GM15510 (cell line): ENCODE results near the gene SLC25A51.

Source experiments
- POLR2A ChIP-seq: IDR thresholded peaks from 3 replicates; pipeline ENCODE4 v1.6.1; 2011; ENCODE audit warnings: borderline replicate concordance; ENCODE audit not compliant: insufficient read length; ENCODE audit errors: extremely low read depth

SLC25A51 gene, protein sequence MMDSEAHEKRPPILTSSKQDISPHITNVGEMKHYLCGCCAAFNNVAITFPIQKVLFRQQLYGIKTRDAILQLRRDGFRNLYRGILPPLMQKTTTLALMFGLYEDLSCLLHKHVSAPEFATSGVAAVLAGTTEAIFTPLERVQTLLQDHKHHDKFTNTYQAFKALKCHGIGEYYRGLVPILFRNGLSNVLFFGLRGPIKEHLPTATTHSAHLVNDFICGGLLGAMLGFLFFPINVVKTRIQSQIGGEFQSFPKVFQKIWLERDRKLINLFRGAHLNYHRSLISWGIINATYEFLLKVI

DNA sequence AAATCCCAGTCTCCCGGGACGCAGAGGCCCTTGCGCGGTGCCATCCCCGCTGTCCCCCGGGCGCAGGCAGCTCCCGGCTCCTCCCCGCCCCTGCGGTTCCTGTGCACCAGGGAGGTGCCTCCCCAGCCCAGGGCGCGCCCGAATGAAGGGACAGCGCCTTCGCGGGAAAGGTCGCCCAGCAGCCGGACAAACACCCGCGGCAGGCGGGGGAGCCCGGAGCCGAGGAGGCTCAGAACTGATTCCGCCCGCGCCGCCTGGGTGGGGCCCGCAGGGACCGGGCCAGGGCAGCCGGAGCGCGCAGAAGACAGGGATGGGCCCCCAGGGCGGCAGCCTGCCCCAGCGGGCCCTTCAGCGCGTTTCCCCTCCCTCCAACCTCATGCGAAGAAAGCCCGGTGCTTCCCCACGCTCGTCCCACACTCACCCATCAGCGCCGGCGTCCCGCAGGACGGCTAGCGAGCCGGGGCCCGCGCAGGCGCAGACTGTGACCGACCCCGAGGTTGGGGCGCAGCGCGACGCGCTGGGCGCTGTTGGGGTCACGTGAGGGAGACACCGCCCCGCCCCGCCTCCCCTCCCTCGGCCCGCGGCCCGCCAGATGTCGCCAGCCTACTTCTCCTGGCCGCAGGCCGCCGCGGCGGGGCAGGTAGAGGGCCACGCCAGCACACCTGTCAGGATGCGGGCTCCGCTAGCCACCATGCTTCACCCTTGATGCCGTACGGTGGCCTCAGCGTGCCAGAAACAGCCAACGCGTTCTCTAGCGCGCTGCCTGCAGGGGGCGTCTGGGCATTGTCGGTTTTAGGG is at the start of gene SLC25A51:
Gene SLC25A51, minus strand, starts transcription at position 481 of the 798 bp plus-strand sequence. CDS start 15,577 bp downstream, outside the sequence.
- TF ChIP-seq POLR2A, result peak; percentile 86

DNA sequence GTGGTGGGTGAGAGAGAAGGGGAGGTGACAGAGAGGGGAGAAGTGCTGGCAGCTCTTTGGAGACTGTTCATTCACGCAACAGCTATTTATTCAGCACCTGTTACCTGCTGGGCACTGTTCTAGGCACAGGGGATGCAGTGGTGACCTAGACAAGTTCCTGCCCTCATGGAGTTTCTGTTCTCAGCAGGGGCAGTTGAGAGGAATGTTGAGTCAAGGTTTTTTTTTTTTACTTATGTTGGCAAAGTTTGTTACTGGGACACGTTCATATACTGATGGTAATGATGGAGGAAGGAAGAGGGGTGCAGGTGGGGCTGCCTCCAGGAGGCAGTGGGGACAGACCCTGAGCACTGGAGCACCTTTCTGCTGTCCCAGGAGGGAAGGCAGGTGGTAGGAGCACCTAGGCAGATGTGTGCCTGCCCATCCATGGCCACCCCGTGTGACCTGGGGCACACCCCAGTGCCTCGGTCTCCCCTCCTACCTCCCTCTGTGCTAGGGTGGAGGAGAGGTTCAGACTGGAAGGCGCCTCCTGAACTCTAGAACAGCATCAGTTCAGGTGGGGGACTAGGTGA is 49.4 kb upstream of the SLC25A51 start:
- no peak for TF ChIP-seq POLR2A

DNA sequence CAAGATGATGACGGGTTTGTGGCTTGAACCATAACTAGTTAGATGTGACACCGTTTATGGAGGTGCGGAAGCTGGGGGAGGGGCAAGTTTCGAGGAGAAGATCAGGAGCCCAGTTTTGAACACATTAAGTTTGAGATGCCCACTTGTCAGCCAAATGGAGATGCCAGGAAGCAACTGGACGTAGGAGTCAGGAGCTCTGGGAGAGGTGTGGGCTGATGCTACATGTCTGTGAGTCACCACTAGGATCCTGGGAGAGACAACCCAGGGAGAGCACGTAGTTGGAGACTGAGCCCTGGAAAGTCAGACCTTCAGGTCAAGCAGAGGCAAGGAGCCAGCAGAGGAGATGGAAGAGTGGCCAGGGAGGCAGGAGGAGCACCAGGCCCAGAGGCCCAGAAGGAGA is 48.8 kb upstream of the SLC25A51 start:
- no peak for TF ChIP-seq POLR2A

DNA sequence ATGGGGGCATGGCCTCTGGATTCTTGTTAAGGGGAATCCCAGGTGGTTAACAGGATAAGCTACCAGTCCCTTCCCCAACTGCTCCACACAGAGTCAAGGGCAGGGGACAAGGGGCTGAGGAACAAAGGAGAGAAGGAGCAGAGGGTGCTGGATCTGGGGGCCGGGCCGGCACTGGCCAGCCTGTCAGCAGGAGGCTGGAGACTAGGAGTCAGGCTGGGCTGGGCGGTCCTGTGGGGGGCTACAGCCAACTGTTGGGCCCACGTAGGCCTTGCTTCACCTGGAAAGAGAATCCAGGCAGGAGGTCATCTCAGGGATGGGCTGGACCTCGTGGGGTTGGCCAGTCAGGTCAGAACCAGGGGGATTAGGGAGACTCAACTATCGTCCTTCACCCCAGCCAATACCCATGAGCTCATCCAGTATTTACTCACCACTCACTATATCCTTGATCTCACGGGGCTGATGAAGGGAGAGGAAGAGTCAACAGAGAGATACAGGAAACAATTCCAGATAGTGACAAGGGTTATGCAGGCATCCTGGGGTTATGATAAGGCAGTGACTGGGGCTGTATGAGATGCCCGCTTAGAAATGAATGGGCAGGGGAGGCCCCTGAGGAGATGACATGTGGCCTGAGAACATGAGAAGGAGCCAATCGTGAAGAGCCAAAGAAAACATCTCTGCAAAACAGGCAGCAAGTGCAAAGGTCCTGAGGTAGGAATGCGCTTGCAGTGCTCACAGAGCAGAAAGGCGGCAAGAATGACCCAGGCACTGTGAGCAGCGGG is 47.9 kb upstream of the SLC25A51 start:
- no peak for TF ChIP-seq POLR2A

DNA sequence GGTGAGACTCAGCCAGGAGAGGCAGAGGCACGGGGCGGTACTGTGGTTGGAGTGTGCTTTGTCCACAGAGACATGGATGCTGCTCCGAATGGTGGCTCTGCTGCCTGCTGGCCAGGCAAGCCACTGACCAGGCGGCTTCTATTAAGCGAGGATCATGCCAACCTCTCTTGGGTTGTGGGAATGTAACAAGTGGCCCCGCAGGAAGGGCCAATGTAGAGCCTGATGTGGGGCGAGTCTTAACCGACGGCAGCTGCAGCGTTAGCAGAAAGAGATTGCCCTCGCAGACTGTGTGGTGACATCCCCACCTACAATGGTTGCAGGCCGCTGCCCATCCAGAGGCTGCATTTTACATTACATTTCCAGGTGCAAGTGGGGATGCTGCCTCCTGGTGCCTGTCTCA is 46.6 kb upstream of the SLC25A51 start:
- no peak for TF ChIP-seq POLR2A

DNA sequence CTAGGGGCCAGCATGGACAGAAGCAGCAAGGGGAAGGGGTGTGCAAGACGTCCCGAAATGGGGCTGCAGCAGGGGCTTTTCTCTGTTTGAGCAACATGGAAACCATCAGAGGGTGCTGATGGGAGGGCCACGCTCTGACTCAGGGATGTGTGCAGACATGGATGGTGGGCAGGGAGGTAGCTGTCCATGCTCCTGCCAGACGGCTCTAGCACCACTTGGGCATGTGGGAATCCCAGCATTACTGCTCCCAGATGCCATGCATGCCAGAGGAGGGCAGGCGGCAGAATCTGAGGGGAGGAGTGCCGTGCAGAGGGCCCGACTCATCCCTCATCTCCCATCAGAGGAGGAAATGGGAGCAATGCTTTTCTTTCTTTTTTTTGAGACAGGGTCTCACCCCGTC is 45.6 kb upstream of the SLC25A51 start:
- TF ChIP-seq POLR2A, result no peak

DNA sequence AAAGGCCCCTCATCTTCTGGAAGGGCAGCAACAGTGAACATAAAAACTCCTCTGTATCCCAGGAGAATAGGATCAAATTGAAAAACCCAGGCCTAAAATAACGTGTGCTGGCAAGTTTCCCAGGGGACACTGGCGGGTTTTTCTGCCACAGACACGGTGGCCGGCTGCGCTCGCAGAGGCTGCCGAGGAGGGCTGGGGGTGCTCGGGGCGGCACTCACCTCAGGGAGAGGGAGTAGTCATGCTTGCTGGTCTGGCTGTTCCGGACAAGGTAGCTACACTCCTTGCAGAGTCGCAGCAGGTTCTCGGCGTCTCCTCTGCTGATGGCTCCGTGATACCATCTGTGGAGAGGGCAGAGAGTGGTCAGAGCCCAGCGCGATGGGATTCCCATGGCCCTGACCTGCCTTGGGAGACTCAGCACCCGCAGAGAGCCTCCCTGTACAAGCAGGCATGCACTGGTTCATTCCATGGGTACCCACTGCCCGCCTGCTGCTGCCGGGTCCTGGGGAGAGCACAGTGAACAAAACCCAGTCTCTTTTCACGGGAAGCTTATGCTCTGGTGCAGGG is 44.6 kb upstream of the SLC25A51 start:
- TF ChIP-seq POLR2A, result no peak

DNA sequence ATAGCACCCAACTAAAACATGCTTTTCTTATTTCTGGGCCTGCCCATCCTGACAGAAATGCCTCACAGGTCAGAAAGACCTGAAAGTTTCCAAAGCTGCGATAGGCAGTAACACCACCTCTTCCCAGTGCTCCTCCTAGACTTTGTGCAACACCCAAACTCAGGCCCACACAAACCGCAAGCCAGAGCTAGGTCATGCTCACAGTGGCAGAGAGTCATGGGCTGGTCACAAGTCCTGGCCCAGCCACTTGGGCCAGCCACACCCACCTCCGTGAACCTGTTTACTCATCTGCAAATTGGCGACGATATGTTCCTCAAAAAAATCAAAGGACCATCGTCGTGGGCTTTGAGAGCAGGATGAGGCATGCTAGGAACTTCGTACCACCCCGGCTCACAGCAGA is 44.0 kb upstream of the SLC25A51 start:
- TF ChIP-seq POLR2A, result no peak

DNA sequence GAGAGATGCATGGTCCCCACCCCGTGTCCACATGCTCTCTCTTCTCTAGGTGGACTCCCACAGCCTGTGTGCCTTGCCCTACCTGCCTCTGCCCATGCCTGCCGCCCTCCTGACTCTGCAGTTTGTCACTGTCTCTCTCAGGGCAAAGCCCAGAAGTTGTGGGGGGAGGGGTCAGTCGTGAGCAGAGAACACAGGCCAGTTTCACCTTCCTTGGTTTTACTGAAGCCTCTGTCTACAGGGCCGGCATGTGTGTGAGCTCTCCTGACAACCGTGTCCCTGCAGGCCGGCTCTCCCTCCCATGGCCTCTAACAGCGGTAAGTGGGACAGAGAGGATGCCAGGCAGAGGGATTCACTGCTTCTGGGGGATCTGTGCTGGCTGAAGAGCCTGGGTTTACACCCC is 43.5 kb upstream of the SLC25A51 start:
- TF ChIP-seq POLR2A, result no peak

DNA sequence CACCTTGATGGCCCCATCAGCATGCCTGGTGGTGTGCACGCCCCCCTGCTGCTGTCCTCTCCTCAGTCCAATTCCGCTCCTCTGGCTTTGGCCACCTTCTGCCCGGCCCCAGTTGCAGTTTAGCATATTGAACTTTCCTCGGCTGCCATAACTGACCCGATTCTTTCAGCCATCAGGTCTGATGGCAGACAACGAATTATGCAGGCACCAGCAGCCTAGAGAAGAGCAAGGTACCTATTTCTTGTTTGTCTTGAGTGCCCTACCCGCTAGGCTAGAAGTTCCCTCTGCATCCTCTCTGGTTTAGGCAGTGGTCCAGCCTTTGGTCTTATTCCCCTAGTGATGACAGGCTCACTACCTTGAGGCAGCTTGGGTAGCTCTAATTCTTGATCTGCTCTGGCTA is 43.0 kb upstream of the SLC25A51 start:
- TF ChIP-seq POLR2A, result no peak

DNA sequence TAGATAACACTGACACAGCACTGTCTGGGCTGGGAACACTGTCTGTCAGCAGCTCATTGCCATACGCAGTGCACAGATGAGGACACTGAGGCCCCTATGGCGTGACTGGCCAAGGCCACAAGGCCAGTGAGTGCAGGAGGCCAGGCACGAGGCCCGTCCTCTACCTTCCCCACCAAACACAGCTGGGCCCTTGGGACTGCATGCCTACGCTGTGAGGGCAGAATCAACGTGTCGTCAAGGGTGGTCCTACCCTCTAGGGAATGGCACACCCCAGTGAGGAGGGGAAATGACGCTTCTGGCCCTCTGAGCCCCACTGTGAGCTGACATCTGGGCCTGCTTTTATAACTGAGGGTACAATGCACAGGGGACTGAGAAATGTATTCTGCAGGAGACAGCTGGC is 42.1 kb upstream of the SLC25A51 start:
- TF ChIP-seq POLR2A, result no peak

DNA sequence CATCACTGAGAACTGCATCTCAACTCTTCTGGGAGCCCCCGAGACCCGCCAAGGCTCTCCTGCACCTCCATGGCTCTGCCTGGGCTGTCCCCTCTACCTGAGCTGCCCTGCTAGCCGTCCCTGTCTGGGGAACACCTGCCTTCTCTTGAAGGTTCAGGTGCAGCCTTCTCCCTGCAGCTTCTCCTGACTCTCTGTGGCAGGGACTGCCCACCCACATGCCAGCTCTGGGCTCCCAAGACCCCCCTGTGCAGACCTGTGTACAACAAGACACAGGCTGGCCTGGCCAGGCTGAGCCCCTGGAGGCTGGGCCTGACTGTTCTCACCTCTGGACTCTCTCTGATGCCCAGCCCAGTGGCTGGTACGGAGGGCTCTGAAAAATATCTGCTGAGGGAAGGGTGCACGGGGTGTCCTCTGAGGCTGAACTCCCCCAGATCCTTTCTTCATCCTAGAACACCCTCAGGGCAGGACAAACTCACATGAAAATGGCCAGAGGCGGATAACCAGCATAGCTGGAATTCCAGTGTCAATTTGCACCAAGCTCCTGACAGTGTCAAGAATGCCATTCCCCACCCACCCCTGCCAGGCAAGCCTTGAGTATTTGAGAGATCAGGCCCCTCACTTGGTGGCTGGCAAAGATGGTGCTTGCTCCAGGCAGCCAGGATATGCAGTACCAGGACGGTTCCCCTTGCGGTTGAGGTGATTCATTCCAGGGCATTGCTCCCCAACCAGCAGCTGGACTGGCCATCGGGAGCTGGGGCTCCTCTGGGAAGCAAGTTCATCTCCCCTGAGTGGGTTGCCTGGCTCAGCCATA is 40.9 kb upstream of the SLC25A51 start:
- no peak for TF ChIP-seq POLR2A

DNA sequence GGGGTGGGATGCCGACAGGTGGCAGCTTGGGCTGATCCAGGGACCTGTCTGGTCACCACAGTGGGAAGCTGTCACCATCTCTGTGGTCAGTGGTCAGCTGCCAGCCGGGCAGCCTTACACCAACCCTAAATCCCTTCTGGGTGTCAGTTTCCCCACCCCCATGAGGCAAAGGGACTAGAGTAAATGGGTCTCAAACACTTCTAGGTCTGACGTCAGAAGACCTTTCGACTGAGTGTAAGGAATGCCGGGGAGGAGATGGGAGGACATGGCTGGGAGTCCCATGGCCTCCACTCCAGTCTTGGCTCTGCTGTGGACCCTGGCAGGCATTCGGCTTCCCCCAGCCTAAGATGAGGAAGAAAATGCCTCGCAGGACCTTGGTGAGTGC is 40.3 kb upstream of the SLC25A51 start:
- TF ChIP-seq POLR2A, result no peak
